ENCODE results near the gene SLC16A6.
"Not testable (repeated sequence)": the region's sequence is repeated elsewhere in the genome, so short reads cannot be mapped to it uniquely, and the experiment has no call there.

Gene SLC16A6

DNA sequence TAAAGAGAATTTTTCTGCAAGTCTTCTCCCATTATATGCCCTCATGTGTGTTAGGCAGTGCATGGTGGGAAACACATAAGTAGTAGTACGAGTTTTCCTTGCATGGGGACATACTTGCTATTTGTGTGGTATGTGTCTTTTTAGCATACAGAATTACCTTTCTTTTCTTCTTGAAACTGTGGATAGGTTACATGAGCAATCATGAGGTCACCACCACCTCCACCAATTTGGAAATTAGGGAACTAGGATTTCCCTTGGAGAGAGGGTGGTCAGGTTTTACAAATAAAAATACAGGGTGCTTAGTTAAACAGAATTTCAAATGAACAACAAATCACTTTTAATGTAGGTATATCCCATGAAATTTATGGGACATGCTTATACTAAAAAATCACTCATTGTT is 59.4 kb downstream of the SLC16A6 start:
- DNase-seq (ENCODE audit: low read depth), result no peak
- TF ChIP-seq, protein P1, sequence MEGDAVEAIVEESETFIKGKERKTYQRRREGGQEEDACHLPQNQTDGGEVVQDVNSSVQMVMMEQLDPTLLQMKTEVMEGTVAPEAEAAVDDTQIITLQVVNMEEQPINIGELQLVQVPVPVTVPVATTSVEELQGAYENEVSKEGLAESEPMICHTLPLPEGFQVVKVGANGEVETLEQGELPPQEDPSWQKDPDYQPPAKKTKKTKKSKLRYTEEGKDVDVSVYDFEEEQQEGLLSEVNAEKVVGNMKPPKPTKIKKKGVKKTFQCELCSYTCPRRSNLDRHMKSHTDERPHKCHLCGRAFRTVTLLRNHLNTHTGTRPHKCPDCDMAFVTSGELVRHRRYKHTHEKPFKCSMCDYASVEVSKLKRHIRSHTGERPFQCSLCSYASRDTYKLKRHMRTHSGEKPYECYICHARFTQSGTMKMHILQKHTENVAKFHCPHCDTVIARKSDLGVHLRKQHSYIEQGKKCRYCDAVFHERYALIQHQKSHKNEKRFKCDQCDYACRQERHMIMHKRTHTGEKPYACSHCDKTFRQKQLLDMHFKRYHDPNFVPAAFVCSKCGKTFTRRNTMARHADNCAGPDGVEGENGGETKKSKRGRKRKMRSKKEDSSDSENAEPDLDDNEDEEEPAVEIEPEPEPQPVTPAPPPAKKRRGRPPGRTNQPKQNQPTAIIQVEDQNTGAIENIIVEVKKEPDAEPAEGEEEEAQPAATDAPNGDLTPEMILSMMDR (IDR thresholded peaks at IDR 0.05; ENCODE audit: control insufficient read depth, extremely low read depth, insufficient read depth), result no peak
- H3K4me3 ChIP-seq (ENCODE audit: low read depth, low read length), result no peak overlapping the region

DNA sequence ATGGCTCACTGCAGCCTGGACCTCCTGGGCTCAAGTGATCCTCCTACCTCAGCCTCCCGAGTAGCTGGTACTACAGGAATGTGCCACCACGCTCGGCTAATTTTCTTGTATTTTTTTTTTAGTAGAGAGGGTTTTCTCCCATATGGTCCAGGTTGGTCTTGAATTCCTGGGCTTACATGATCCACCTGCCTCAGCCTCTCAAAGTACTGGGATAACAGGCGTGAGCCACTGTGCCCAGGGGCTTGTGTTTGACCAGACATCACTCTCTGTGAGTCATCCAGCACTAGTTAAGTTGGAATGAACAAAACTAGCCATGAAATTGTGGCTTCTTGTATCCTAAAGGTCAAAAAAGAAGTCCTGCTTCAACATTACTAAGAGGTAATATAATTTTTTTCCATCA is 59.8 kb downstream of the SLC16A6 start:
- not testable (repeated sequence) for DNase-seq (ENCODE audit: low read depth); H3K4me3 ChIP-seq (ENCODE audit: low read depth, low read length)

DNA sequence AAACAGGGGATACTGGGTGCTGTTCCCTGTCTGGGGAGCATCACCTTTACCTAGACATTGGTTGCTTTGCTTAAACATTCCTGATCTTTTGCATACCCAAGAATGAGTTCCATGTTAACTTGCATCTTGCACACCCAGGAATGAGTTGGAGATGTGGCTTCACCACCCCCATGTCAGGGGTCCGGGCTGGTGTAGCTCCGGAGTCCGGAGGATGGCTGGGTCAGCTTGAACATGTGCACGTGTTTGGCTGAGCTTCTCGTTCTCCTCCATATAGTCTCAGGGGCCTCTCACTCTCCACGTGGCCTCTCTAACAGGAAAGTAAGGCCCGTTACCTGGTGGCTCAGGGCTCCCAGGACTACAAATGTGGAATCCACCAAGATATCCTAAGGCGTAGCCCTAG is 61.3 kb downstream of the SLC16A6 start:
- DNase-seq (ENCODE audit: low read depth), result no peak
- TF ChIP-seq, protein P1 (IDR thresholded peaks at IDR 0.05; ENCODE audit: control insufficient read depth, extremely low read depth, insufficient read depth), result no peak
- H3K4me3 ChIP-seq (ENCODE audit: low read depth, low read length), result no peak overlapping the region

DNA sequence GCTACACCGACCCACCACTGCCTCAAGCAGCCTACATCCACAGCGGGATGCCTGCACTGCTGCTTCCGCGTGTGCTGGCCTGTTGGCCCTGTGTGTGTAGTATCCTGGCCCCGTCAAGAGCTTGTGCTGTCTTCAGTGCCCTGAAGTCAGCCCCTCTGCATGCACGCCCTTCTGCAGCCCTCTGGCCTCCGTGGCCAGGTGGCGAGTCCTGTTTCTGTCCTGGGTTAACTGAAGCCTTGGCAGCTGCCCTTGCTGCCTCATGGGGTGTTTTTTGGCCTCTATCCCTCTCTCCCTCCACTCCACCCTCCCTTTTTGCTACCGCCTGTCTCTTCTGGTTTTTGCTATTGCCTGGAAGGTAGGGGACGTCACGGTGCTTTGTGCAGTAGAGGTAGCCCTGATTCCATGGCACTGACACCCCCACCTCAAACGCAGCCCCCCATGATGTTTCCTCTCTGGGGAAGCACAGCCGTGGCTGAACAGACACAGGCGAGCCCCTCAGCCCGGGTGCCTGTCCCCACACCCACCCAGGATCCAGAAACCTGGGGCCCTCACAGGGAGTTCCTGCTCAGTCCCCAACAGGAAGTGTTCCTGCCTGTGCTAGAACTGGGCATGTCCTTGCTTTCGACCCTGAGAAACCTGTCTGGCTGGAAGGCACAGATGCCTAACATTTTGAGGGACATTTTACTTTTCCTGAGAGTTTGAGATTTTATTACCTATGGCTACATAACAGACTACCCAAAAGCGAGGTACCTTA is 61.9 kb downstream of the SLC16A6 start:
- TF ChIP-seq, protein P1 (IDR thresholded peaks at IDR 0.05; ENCODE audit: control insufficient read depth, extremely low read depth, insufficient read depth), result no peak
- H3K4me3 ChIP-seq (ENCODE audit: low read depth, low read length), result no peak overlapping the region
- no peak for DNase-seq (ENCODE audit: low read depth)

DNA sequence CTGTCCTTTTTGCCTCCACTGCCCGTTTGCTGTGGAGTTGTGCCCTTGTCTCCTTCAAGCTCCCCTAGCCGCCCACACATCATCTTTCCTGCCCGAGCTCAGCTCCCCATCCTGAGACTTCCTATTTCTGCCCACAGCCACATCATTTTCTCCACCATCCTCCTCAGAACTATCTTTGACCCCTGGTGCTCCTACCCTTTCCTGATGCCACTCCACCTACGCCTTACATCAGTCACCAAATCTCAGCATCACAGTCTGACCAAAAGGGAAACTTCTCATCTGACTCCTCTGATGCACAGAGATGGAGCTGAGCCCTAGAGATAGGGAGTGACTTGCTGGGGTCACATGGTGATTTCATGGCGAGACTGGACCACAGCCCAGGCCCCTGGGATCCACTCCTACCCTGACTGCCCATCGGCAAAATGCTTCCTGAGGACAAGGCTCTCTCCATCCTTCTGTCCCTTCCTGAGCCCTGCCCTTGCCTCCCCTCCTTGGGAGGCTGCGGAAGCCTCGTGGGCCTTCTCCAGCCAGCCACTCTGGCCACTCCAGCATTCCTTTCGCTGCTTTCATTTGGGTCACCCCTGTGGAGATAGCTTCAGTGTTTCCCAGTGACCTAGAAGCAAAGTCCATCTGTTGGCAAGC is 62.8 kb downstream of the SLC16A6 start:
- not testable (repeated sequence) for DNase-seq (ENCODE audit: low read depth); H3K4me3 ChIP-seq (ENCODE audit: low read depth, low read length)

DNA sequence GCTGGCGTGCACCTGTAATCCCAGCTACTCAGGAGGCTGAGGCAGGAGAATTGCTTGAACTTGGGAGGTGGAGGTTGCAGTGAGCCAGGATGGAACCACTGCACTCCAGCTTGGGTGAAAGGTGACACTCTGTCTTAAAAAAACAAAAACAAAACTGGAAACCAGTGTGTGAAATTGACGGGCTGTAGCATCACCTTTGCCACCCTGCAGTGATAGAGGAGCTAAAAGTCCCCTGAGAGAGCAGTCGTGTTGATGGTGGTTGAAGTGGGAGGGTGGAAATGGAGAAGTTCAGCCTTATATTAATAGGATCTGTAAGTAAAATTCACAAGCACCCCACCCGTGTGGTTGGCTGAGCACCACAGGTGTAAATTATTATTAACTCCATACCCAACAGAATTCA is 65.9 kb downstream of the SLC16A6 start:
- DNase-seq (ENCODE audit: low read depth); H3K4me3 ChIP-seq (ENCODE audit: low read depth, low read length): not testable (repeated sequence)

DNA sequence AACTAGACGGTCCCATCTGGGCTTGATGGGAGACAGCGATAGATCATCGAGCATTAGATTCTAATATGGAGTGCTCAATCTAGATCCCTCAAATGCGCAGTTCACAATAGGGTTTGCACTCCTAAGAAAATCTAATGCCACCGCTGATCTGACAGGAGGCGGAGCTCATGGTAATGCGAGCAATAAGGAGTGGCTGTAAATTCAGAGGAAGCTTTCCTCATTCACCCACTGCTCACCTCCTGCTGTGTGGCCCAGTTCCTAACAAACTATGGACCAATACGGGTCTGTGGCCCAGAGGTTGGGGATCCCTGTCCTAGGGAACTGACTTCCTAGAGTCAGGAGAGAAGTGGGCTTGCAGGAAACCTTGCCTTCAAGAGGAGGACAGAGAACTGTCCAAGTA is 68.3 kb downstream of the SLC16A6 start:
- DNase-seq (ENCODE audit: low read depth), result no peak
- TF ChIP-seq, protein P1 (IDR thresholded peaks at IDR 0.05; ENCODE audit: control insufficient read depth, extremely low read depth, insufficient read depth), result no peak
- H3K4me3 ChIP-seq (ENCODE audit: low read depth, low read length), result no peak overlapping the region

DNA sequence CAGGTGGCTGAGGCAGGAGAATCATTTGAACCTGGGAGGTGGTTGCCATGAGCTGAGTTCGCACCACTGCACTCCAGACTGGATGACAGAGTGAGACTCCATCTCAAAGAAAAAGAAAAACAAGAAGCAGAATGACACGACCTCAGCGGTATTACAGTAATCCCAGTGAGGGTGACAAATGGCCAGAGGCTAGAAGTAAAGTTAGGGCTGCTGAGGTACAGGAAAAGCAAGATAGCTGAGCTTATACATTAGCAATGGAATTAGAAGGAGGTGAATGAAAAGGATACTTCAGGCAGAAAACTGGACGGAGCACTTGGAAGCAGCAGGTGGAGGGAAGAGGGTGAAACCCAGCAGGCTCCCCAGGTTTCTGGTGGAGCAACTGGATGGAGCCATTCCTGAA is 69.1 kb downstream of the SLC16A6 start:
- TF ChIP-seq, protein P1 (IDR thresholded peaks at IDR 0.05; ENCODE audit: control insufficient read depth, extremely low read depth, insufficient read depth), result no peak
- no peak overlapping the region for H3K4me3 ChIP-seq (ENCODE audit: low read depth, low read length)
- no peak for DNase-seq (ENCODE audit: low read depth)

DNA sequence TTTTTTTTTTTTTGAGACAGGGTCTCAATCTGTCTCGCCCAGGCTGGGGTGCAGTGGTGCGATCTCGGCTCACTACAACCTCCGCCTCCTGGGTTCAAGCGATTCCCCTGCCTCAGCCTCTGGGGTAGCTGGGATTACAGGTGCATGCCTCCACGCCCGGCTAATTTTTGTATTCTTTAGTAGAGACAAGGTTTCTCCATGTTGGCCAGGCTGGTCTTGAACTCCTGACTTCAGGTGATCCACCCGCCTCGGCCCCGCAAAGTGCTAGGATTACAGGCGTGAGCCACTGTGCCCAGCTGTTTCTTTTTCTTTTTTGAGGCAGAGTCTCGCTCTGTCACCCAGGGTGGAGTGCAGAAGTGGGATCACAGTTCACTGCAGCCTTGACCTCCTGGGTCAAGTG is 70.1 kb downstream of the SLC16A6 start:
- not testable (repeated sequence) for DNase-seq (ENCODE audit: low read depth); H3K4me3 ChIP-seq (ENCODE audit: low read depth, low read length)

DNA sequence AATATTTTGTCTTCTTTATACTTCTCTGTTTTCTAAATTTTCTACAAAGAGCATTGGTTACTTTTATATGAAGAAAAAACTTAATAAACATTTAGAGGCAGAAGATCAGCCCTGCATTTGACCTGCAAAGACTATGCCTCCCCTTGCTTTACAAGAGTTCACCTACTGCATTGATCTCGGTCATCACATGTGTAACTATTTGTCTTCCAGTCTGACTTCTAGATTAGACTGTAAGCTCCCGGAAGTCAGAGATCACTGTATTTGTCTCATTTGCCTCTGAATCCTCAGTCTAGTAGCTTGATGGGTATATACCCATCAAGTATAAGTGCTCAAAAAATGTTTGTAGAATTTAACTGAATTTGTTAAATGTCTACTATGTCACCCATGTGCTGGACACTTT is 70.7 kb downstream of the SLC16A6 start:
- not testable (repeated sequence) for DNase-seq (ENCODE audit: low read depth); H3K4me3 ChIP-seq (ENCODE audit: low read depth, low read length)

DNA sequence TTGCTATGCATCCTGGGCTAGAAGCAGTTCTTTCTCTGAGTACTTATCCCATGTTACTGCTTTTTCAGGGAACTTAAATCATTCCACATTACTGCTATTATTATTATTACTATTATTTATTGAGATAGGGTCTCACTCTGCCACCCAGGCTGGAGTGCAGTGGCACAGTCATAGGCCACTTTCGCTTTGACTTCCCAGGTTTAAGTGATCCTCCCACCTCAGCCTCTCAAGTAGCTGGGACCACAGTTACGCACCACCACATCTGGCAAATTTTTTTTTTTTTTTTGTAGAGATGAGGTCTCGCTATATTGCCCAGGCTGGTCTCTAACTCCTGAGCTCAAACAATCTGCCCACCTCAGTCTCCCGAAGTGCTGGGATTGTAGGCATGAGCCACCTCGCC is 71.5 kb downstream of the SLC16A6 start:
- not testable (repeated sequence) for H3K4me3 ChIP-seq (ENCODE audit: low read depth, low read length); DNase-seq (ENCODE audit: low read depth)
